AG08396 (cell line): ENCODE data around the gene CDK1.
A peak's percentile ranks its signal among the peaks of the same experiment; 100 is the strongest.

Experiments
- DNase-seq: peaks from one replicate; pipeline ENCODE4 v3.0.0; 2012; ENCODE audit warnings: low spot score, mixed read lengths

The CDK1 gene

DNA sequence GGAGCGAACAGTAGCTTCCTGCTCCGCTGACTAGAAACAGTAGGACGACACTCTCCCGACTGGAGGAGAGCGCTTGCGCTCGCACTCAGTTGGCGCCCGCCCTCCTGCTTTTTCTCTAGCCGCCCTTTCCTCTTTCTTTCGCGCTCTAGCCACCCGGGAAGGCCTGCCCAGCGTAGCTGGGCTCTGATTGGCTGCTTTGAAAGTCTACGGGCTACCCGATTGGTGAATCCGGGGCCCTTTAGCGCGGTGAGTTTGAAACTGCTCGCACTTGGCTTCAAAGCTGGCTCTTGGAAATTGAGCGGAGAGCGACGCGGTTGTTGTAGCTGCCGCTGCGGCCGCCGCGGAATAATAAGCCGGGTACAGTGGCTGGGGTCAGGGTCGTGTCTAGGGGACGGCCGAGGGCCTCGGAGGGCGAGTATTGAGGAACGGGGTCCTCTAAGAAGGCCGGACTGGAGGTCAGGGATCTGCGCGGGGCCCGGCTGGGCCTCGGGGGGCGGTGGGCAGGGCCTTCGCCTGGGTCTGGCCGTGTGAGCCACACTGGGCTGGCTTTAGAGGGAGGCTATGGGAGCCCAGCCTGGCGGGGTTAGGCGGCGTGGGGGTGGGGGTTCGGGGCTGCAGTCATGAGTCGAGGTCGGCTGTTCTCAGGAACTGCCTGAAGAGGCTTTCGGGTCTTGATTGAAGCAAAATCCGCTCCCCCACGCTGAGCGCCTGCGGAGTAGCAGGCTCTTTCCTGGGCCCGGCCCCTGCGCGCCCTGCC, at the start of gene CDK1:
Gene CDK1, plus strand, starts transcription at position 265 of the 757 bp plus-strand sequence. CDS start 1,688 bp downstream, outside the sequence.
- DNase-seq = peak; percentile 98

DNA sequence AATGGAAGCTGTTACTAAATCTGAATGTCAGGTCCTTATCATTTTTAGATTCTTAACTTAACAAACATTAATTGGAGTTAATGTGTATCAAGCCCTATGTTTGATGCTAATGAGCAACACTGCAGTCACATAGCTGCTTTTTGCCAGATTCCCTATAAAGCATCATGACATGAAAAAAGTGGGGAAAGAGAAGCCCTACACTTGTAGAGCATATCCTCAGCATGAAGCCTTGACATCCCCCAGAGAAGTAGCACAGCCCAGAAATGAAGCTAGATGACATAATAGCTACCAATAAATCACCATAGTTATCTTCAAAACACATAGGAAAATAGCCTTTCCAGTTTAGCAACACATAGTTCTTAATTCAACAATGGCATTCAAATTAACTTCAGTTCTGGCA, 49.2 kb upstream of the CDK1 start:
- no peak for DNase-seq

DNA sequence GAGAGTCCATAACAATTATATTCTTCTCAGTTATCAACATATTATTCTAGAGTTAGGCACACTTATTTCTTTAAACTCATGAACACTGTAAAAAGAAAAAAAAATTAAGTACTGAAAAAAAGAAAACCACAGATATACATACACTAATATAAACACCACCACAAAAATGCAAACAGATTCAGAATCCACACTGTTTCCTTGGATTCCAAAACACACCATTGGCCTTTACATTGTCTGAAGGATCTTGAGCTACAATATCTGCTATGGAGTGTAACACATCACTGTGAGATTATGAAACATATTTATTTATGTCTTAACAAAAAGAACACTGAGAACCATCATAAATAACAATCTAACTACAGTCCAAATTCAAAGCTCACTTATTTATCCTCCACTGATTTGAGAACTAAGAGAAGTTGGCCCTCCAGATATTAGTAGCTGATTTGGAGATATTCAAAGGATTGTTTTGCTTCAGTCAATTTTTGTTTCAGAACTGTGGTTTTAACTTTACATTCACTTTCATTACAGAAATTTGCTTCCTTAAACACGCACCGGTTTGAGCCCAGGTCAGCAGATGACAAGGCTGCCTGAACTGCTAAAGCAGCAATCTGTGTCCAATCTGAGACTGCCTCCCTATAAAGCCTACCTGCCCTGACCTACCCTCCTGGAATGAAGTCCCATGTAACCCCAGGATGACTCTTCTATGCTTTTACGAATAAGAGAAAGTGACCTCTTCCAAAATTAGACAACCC, 47.0 kb upstream of the CDK1 start:
- DNase-seq = no peak

DNA sequence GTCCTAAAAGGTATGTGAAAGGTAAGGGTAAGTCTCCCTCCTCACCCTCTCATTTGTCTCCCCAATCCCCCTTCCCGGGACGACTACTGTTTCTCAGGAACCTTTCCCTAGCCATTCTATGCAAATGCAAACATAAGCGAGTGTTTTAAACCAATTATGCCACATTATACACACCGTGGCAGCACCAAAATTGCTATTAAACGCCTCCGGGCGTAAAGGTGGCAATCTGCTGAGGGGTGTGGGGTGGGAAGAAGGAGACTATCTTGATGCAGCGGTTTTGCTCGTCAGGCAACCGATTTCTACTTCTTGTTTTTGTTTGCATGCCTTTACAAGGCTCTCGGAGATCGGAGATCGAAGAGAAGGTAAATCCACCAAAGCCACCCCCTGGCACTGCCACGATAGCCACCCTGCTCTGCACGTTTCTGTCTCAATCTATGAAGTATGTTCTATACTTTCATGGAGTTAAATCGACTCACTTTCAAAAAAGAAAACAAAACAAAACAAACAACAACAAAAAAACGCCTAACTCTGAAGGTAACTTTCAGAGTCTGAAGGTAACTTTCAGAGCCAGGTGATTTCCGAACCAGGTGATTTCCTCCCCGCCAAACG, 46.0 kb upstream of the CDK1 start:
- no peak for DNase-seq

DNA sequence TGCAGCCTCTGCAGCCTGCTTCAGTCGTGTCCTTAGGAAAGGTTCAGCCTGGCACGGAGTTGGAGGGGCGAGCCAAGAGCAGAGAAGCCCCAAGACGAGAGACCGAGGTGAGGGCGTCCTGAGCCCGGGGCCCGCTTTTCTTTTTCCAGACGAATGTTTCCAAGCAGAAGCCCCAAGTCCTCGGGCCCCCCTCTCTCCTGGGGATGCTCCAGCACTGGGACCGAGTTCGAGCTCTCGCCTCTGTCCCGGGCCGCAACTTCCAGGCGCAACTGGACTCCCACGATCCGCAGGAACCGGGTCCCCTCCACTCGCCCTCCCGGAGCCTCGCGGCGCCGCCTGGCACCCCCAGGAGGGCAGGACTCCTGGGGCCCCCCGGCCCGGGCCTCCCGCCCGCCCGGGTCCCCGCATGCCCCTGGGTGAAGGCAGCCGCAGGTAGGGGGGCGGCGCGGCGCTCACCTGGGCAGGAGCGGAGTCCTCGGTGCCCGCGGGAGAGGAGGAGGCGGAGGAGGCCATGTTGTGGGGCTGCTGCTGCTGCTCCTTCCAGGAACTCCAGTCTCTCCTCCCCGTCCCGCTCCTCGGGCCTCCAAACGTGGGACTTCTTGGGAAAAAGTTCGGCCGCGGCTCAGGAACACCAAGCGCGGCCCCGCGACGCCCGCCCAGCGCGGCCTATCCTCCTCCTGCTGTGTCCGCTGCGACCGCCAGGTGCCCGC, 45.3 kb upstream of the CDK1 start:
- peak; percentile 29 for DNase-seq

DNA sequence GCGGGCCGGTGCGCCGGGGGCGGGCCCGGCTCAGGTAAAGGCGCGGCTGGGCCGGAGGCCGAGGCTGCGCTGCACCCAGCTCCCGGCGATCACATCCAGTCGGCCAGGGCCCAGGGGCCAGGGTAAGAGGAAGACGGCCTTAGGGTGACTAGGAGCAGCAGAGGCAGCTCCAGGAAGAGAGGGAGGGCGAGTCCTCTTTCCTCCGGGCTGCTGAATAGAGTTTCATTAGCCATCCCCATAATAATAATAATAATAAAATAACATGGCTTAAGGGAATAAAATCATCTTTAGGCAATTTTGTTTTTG, 44.8 kb upstream of the CDK1 start:
- DNase-seq = no peak

DNA sequence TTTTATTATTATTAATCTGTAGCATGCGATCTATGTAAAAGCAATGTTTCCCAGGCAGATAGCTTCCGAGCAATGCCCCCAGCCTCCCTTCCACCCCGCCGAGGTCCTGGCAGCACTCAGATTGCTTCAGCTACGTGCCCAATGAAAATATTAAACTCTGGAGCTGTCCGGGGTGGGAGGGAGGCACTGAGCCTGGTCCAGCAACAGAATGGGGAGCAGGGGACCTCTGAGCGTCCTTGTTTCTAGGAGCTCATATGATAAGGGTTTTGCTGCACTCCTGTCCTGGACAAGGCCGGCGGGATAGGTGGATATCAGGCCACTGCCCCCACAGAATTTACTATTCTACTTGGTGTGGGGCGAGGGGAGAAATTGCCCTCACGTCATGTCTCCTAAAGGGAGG, 44.5 kb upstream of the CDK1 start:
- DNase-seq = no peak

DNA sequence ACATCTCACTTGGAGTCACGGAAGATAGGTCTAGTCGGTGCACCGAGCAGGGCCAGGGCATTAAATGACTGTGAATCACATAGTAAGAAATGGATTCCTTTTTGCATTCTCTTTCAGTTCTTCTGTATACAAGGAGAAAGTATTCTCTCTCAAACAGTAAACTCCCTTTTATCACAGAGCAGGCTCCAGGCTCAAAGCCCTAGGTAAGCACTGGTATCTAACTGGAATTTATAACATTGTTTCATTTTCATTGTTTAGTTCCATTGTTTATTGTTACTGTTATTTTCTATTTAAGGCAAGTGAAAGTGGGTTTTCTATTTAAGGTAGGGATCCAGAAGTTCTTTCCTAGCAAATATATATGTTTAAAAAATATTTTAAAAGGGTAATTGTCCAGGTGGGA, 44.1 kb upstream of the CDK1 start:
- no peak for DNase-seq

DNA sequence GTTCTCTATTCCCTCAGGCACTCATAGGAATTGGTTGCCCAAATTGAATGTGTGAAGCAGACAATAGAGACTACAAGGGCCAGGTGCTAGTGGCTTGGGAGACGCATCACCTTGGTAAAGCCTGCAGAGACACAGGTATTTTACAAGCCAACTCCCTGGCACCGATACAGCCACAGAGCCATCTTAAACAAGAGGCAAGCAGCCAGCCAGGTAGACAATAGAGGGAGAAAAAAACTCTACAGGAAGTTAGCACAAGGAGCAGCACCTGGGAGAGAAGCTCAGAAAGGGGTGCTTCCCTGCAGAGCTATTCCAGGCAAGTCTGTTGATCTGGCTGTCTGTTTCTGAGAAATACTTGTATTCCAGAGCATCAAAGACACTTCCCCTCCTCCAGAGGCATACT, 43.0 kb upstream of the CDK1 start:
- no peak for DNase-seq

DNA sequence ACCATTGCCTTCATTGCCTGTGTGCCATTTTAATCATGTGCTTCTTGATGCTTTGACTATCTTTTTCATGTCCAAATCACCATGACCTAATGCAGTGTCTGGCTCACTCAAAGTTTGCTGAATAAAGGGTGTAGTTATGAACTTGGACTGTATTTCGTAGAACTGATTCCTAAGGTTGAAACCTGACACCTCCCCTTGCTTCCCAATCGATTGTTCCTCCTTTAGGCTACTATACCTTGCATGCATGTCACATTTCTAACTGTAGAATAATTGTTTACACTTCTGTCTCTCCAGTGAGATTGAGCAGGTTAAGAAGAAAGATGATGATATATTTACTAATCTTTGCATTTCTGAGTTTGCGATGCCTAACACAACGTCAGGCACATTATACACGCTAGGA, 41.0 kb upstream of the CDK1 start:
- no peak for DNase-seq

DNA sequence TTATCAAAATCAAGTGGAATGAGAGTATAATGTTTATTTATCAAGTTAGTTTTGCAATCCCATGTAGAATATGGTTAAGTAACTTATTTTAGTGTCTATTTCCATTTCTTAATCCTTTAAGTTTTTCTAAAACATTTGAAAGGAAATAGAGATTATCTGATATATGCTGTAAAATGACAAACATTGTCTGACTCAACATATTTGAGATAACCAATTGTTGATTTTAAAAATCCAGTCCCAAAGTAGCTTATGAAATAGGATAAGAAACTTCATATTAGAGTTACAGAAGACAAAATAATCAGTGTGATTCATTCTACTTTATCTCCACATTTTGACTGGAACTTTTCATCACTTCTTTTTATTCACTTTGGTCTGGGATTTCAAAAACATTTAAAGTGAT, 38.7 kb upstream of the CDK1 start:
- no peak for DNase-seq

DNA sequence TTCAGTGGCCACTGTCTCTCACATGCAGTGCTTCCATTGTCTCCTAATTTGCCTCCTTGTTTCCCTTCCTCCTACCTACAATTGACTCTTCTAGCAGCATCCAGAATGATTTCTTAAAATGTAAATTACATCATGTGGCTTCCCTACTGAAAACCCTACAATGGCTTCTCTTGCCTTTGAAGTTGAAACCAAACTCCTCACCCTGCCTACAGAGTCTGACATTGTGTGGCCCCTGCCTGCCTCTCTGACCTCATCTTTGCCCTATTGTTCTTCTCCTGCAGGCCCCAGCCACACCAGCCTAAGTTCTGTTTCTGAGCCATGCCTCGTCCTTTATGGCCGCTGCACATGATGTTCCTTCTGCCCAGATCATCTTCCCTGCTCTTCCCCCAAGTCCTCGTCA, 35.8 kb upstream of the CDK1 start:
- DNase-seq = no peak

DNA sequence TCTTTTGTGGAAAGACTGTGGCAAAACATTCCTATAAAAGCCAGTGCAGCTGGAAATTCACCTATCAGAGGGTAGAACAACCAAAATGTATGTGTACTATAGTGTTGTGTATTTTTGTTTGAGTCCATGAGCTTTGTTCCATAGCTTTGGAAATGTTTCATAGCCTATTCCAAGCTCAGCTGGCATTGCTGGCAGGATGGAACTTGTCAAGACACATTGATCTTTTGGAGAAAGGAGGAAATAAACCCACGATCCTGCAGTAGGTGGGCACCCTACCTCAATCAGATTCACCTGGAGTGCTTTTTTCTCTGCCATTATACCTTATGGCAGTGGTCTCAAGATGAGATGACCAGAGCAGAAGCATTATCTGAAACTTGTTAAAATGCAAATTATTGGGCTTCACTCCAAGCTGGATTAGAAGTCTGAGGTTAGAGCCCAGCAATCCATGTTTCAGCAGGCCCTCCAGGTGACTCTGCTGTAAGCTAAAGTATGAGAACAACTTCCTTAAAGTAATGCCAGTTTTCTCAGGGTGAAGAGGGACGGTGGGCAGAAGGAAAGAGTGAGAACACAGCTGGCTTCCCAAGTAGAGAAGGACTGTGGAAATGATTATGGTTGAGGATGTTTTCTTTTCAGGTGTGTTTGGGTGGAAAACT, 30.3 kb upstream of the CDK1 start:
- DNase-seq = no peak

DNA sequence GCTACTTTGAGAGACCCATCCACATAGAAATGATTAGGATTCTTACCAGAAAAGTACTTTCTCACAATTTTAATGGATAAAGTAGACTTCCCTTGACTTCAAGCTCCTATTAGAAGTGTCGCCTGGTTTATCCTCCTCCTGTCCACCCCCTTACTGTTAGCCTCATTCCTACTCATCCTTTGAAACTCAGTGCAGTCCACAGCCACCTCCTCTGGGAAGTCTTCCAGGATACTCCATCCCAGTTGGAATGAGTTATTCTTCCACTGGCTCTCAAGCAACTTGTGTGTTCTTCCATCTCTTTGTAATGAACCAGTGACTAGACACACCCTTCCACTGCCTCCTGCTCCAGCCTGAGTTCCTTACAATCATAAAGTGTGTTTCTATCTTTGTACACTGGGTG, 25.1 kb upstream of the CDK1 start:
- DNase-seq = no peak

DNA sequence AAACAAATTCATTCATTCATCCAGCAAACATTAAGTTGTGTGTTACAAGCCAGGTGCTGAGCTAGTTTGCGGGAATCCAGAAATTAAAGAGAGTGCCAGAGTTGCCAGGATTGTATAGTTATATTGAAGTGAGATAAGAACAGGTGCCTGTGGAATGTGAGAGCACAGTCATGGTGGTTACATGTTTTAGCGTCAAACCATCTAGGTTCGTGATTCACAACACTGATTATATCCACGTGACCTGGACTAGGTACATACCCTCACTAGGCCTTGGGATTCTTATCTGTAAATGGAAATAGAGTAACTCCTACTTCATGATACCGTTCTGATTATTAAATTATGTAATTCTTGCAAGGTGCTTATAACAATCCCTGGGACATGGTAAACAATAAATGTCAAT, 24.5 kb upstream of the CDK1 start:
- DNase-seq = no peak

DNA sequence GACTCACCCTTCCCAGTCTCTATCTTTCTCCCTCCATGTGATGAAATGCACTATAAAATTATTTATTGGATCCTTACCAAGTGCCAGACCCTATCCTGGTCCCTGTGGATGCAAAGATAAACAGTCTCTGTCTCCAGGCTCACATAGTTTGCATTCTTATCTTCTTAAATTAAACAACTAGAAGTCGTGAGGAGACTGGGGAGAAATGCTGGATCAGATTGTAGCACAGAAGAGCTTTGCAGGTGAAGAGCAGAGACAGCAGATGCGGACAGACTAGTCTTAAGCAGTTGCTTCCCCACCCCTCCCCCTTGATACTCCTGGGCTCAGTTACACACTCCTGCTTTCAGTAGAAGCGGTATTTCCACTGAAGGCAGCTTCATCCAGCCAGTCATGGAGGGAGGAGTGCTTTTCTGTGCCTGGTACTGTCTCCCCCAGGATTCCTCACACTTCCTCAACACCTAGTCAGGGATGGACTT, 20.8 kb upstream of the CDK1 start:
- DNase-seq = no peak

DNA sequence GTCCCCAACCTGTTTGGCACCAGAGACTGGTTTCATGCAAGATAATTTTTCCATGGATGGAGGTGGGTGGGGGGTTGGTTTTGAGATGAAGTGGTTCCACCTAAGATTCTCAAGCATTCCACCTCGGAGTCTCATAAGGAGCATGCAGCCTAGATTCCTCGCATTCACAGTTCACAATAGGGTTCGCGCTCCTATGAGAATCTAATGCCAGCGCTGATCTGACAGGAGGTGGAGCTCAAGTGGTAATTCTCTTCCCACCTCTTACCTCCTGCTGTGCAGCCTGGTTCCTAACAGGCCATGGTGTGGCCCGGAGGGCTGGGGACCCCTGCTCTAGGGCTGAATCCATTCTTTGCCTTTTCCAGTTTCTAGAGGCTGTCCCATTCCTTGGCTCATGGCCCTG, 19.1 kb upstream of the CDK1 start:
- DNase-seq = no peak

DNA sequence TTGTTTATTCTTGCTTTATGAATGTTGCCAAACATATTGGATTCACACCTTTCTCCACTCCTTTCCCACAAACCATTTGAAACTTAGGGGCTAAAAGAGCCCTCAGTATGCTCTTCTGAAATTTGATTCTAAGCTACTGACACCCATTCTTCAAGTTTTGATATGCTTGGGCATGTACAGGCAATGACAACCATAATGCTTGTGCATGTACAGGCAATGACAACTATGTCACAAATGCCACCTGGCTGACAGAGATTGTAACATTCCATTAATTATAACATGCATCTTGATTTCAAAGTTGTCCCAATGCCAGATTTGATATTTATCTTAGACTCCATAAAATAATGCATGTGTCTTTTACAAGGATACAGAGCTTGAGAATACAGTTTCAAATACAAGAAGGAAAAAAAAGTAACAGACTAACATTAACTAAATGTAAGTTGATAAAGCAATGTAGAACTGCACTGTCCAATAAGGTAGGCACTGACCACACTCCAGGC, 17.5 kb upstream of the CDK1 start:
- no peak for DNase-seq

DNA sequence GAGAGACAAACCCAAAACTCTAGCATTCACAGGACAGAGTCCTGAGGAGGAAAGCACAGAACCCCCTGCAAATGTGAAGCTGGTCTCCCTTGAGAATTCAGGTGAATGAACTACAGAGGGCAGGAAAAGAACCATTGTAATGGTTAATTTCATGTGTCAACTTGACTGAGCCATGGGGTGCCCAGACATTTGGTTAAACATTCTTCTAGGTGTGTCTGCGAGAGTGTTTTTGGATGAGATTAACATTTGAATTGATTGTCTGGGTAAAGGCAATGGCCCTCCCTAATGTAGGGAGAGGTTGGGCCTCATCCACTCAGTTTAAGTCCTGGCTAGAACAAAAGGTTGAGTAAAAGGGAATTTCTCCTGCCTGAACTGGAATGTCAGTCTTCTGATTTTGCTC, 15.7 kb upstream of the CDK1 start:
- DNase-seq = no peak

DNA sequence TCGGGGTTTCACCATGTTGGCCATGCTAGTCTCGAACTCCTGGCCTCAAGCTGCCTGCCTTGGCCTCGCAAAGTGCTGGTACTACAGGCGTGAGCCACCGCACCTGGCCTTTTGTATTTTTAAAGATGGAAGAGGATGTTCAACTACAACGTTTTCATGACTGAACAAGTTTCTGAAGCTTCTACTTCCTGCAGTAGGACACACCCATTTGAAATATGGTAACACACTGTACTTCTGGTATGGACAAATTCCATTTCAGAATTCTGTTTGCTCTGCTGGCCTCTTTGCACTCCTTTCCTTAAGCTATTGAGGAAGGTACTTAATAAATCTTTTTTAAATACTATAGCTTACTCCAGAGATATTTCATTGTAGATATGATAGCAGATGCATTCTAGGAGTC, 10.9 kb upstream of the CDK1 start:
- DNase-seq = no peak

DNA sequence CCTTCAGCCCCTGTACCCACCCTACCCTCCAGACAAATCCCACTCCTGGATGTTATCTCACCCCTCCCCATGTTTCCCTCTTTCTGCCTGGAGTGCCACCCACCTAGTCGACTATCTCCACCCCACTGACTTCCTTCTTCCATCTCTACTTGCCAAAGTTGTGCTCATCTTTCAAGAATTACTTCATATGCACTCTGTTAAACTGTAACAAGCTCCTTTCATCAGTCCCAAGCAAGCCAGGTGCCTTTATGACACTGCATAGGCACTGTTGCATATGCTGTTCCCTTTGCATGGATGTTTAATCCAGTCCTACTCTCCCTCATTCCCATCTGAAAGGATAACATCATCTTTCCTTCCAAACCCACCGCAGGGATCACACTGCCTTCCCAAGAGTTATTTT, 8.9 kb upstream of the CDK1 start:
- no peak for DNase-seq

DNA sequence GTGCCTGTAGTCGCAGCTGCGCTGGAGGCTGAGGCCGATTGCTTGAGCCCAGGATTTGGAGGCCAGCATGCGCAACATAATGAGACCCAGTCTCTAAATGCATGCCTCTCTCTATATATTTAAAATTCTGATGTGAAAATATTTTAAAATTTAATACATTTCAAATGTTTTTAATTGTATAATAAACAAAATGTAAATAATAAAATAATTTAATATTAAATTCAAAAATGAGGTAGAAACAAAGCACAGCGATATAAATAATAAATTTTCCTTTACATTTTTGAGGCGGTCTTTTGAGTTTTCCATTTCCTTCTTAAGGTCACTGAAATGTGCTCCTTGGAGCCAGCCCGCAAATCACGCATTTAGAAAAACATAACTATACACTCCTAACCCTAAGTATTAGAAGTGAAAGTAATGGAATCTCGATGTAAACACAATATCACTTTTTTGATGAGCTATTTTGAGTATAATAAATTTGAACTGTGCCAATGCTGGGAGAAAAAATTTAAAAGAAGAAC, 523 bp upstream of the CDK1 start:
- DNase-seq = no peak
